Measurements from ENCODE around the gene SHMT1. TPM values are rescaled to one million over a fixed set of nuclear protein-coding genes. Genes with fewer than 3 reads are reported as not detected.

SHMT1 gene
- total and polyA plus RNA-seq, 2 of the 4 experiments (the other 2 are of a cell fraction): 7.5 to 8.1 TPM

DNA sequence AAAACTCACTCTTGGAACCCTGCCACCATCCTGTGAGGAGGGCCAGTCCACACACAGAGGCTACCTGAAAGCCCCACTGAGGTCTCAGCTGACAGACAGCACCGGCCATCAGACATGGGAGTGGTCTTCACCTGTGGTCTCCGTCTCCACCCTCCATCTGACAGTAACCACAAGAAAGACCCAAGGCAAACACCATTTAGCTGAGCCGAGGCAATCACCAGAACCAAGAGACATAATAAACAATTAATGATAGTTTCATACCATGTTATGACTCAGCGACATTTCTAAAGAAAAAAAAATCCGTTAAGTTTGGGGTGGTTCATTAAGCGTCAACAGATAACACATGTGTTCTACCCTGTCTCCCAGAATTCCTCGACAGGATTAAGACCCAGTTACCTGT lies 8.1 kb upstream of the SHMT1 start:
- H3K9me3 ChIP-seq (ENCODE audit: control insufficient read depth, insufficient read depth, low read length): peaks cover 5% of the 10 kb centered on the region
- H4K91ac ChIP-seq (ENCODE audit: insufficient read depth, low read depth, low read length): no peak overlapping the region
- H4K8ac ChIP-seq (ENCODE audit: low read depth in 2 of 2, low read length in 2 of 2): no peak overlapping the region
- peaks cover 3% of the 10 kb centered on the region for H3K27me3 ChIP-seq (ENCODE audit: control insufficient read depth, insufficient read depth, low read length)
- no peak overlapping the region for H2BK20ac ChIP-seq (ENCODE audit: low read depth, low read length)
- DNase-seq (no peak), ATAC-seq (ENCODE audit: low read depth) (no peak)
- no CpG with 5 or more reads among the region's 7 CpGs for WGBS, 2 experiments (ENCODE audit: extremely low coverage in 2 of 2, insufficient read length in 1 of 2)
- H3K4me3 ChIP-seq (ENCODE audit: insufficient read depth, low read depth, low read length): no peak overlapping the region
- 0 out of 2 replicates have a peak, but pooled peaks cover 1% of the 10 kb centered on the region for H3K4me1 ChIP-seq (ENCODE audit: control insufficient read depth, insufficient read depth, low read length)
- no peaks in the 10 kb centered on the region for H3K36me3 ChIP-seq (ENCODE audit: control insufficient read depth, insufficient read depth, low read length)
- H2AK5ac ChIP-seq (ENCODE audit: low read depth, low read length): no peak overlapping the region
- no peaks in the 10 kb centered on the region for H4K20me1 ChIP-seq (ENCODE audit: insufficient read depth, low read length)
- no peak overlapping the region for H3K56ac ChIP-seq (ENCODE audit: extremely low read depth, insufficient read depth, low read length)
- dilution Hi-C loops (cut with HindIII; ENCODE audit: low sequenced_read_pairs, unreplicated experiment) (no loop called here), intact Hi-C loops (cut with micrococcal nuclease) (no loop called here), in situ Hi-C loops (cut with MboI; ENCODE audit: low sequenced_read_pairs) (no loop called here)
- no peak overlapping the region for H2BK5ac ChIP-seq (ENCODE audit: low read depth, low read length, poor library complexity, severe bottlenecking)
- H3K9ac ChIP-seq (ENCODE audit: low read depth, low read length): no peak overlapping the region
- H3K27ac ChIP-seq (ENCODE audit: insufficient read depth, low read length): no peak overlapping the region
- no peaks in the 10 kb centered on the region for H3K79me1 ChIP-seq (ENCODE audit: low read depth in 1 of 2, low read length in 2 of 2)
- H3K23ac ChIP-seq (ENCODE audit: low read depth, low read length): no peak overlapping the region
- ChIA-PET POLR2A (ENCODE audit: unreplicated experiment) (no interaction called here), CTCF (no interaction called here)
- H3K18ac ChIP-seq (ENCODE audit: low read depth, low read length): no peak overlapping the region
- TF ChIP-seq MAZ (IDR thresholded peaks at IDR 0.05; ENCODE audit: borderline replicate concordance, low read depth, low read length): no peak
- H2BK15ac ChIP-seq (ENCODE audit: low read depth, low read length): no peak overlapping the region
- H3K4me2 ChIP-seq (ENCODE audit: low read depth, low read length): no peak overlapping the region
- H3K9me1 ChIP-seq (ENCODE audit: insufficient read depth, low read length): no peaks in the 10 kb centered on the region
- H3K14ac ChIP-seq (replicated peaks; ENCODE audit: low read depth, low read length): no peak overlapping the region; the same call in 1 of the 2 replicates
- H2AFZ ChIP-seq (replicated peaks; ENCODE audit: low read length, poor library complexity): peak overlapping the region; percentile 63
- BruUV-seq (replicated peaks): no TSS peak
- no peak overlapping the region for H2BK120ac ChIP-seq (ENCODE audit: low read depth, low read length)
- no peak overlapping the region for H2AK9ac ChIP-seq (replicated peaks; ENCODE audit: low read depth, low read length, poor library complexity)
- H4K5ac ChIP-seq (ENCODE audit: low read depth, low read length): no peak overlapping the region
- no peak overlapping the region for H3K4ac ChIP-seq (ENCODE audit: low read depth, low read length)

Measured in IMR-90 (cell line).